GM12878 (cell line): ENCODE measurements around the gene HLA-DQB1. TPM values are rescaled to one million over a fixed set of nuclear protein-coding genes. Genes with fewer than 3 reads are reported as not detected.

ENCODE experiments used
- ATAC-seq: fragments of 200-7000 bp; cut with Tn5 transposase; 3 replicates; pipeline ENCODE4 v1.9.1; 2020; ENCODE audit warnings: mild to moderate bottlenecking, moderate library complexity
- BruUV-seq: library from RNA; stranded (reverse); fragments of 400-500 nt; replicated peaks from 2 replicates; lab custom pipeline; 2021; lab: Mats Ljungman, UMichigan
- CTCF ChIA-PET: fragments of 300-600 bp; sonication (Branson Sonifier 250); formaldehyde crosslinking; extraction: SDS; loops from one replicate; lab custom pipeline; 2021; ENCODE audit warnings: inconsistent platforms; lab: Yijun Ruan, JAX
- POLR2A ChIA-PET: fragments of 350-600 bp; formaldehyde crosslinking; extraction: SDS; loops from one replicate; lab custom pipeline; 2021; ENCODE audit warnings: inconsistent platforms; lab: Charles Lee
- RAD21 ChIA-PET: fragments of 300-600 bp; sonication (Branson Sonifier 250); formaldehyde crosslinking; loops from one replicate; lab custom pipeline; 2023; ENCODE audit warnings: antibody characterized with exemption; ENCODE audit not compliant: unreplicated experiment; lab: Charles Lee
- SMC1A ChIA-PET: fragments of 300-600 bp; sonication (Branson Sonifier 250); formaldehyde crosslinking; loops from one replicate; lab custom pipeline; 2023; ENCODE audit not compliant: unreplicated experiment, uncharacterized antibody; lab: Charles Lee
- DNase-seq: peaks from one replicate; pipeline ENCODE4 v3.0.0-alpha.2; 2011; ENCODE audit warnings: low read depth, low spot score
- FAIRE-seq: peaks from 3 replicates; lab custom pipeline; 2011; peaks lifted over from hg19 to GRCh38; lab: Jason Lieb, UNC
- H2AFZ ChIP-seq: 2 replicates; pipeline ENCODE4 v1.6.0; 2011; ENCODE audit warnings: low read depth, low read length, control low read depth; ENCODE audit not compliant: control insufficient read depth
- H3K27ac ChIP-seq: 2 replicates; pipeline ENCODE4 v1.5.1; 2011; ENCODE audit warnings: control low read depth; ENCODE audit not compliant: control insufficient read depth, insufficient read depth
- H3K27me3 ChIP-seq, 2 experiments: replicated peaks in 1 of 2; 2 replicates each; pipeline versions ENCODE4 v1.6.0 to v1.6.1; 2011; ENCODE audit warnings: low read length in 1 of 2; ENCODE audit not compliant: control insufficient read depth in 2 of 2, insufficient read depth in 2 of 2
- H3K36me3 ChIP-seq, 2 experiments: 2 replicates each; pipeline ENCODE4 v1.5.1; 2011; ENCODE audit warnings: low read length in 1 of 2; ENCODE audit not compliant: control insufficient read depth in 2 of 2, insufficient read depth in 2 of 2
- H3K4me1 ChIP-seq: 2 replicates; pipeline ENCODE4 v1.6.1; 2011; ENCODE audit warnings: mild to moderate bottlenecking, low read length, moderate library complexity, mixed read lengths; ENCODE audit not compliant: control insufficient read depth, insufficient read depth
- H3K4me2 ChIP-seq: 2 replicates; pipeline ENCODE4 v1.6.0; 2011; ENCODE audit warnings: control low read depth; ENCODE audit not compliant: control insufficient read depth, insufficient read depth
- H3K4me3 ChIP-seq: fragments of 200-600 bp; sonication (generic); 2 replicates; pipeline ENCODE4 v1.5.1; 2016
- H3K79me2 ChIP-seq: 2 replicates; pipeline ENCODE4 v1.6.0; 2011; ENCODE audit warnings: low read length; ENCODE audit not compliant: control insufficient read depth, insufficient read depth
- H3K9ac ChIP-seq: 2 replicates; pipeline ENCODE4 v1.8.0; 2011; ENCODE audit warnings: low read length, control low read depth, mixed read lengths; ENCODE audit not compliant: control insufficient read depth, insufficient read depth
- H3K9me3 ChIP-seq: replicated peaks from 3 replicates; pipeline ENCODE4 v1.5.1; 2011; ENCODE audit warnings: mild to moderate bottlenecking, low read length; ENCODE audit not compliant: control insufficient read depth, insufficient read depth
- H4K20me1 ChIP-seq: 2 replicates; pipeline ENCODE4 v1.6.0; 2011; ENCODE audit not compliant: control insufficient read depth, insufficient read depth
- ASH2L ChIP-seq: fragments of 300-600, 200-600 bp; sonication (generic); IDR thresholded peaks from 2 replicates; pipeline ENCODE4 v1.6.1; 2017; ENCODE audit warnings: low read depth, mild to moderate bottlenecking, borderline replicate concordance
- CHD1 ChIP-seq: IDR thresholded peaks from 2 replicates; pipeline ENCODE4 v1.6.1; 2012; ENCODE audit warnings: low read depth, low read length, improper control_type of control experiment
- CREM ChIP-seq: IDR thresholded peaks from 2 replicates; pipeline ENCODE4 v1.6.1; 2014; ENCODE audit warnings: antibody characterized with exemption, low read depth
- JUNB ChIP-seq: IDR thresholded peaks from 2 replicates; pipeline ENCODE4 v1.6.1; 2016; ENCODE audit warnings: antibody characterized with exemption, mild to moderate bottlenecking
- MTA3 ChIP-seq: IDR thresholded peaks from 2 replicates; pipeline ENCODE4 v1.6.1; 2012; ENCODE audit warnings: low read length, inconsistent platforms, borderline replicate concordance
- MXI1 ChIP-seq: fragments of 150-350 bp; IDR thresholded peaks from 2 replicates; pipeline ENCODE4 v1.6.1; 2011; ENCODE audit warnings: low read depth, mild to moderate bottlenecking, inconsistent platforms, low read length, improper control_type of control experiment
- NFIC ChIP-seq: IDR thresholded peaks from 2 replicates; pipeline ENCODE4 v1.6.1; 2012; ENCODE audit warnings: low read depth, mild to moderate bottlenecking, inconsistent platforms, low read length, moderate library complexity
- POLR2AphosphoS5 ChIP-seq: IDR thresholded peaks from 2 replicates; pipeline ENCODE4 v1.6.1; 2011; ENCODE audit warnings: mild to moderate bottlenecking, low read length, inconsistent platforms
- REST ChIP-seq: IDR thresholded peaks from 2 replicates; pipeline ENCODE4 v1.6.1; 2012; ENCODE audit warnings: mild to moderate bottlenecking, low read depth, low read length
- SMARCA5 ChIP-seq: fragments of 450-650 bp; IDR thresholded peaks from 2 replicates; pipeline ENCODE4 v1.6.1; 2017; ENCODE audit warnings: mild to moderate bottlenecking
- SRF ChIP-seq, 2 experiments: IDR thresholded peaks; 2 replicates each; pipeline ENCODE4 v1.6.1; 2011; ENCODE audit warnings: low read depth in 2 of 2, low read length in 2 of 2, mild to moderate bottlenecking in 1 of 2, moderate library complexity in 1 of 2
- TARDBP ChIP-seq: IDR thresholded peaks from 2 replicates; pipeline ENCODE4 v1.6.1; 2016; ENCODE audit warnings: borderline replicate concordance
- TCF12 ChIP-seq: IDR thresholded peaks from 2 replicates; pipeline ENCODE4 v1.6.1; 2011; ENCODE audit warnings: low read depth, mild to moderate bottlenecking, low read length
- ZBTB11 ChIP-seq: fragments of 450-650 bp; formaldehyde crosslinking; IDR thresholded peaks from 2 replicates; pipeline ENCODE4 v1.5.0; 2022; ENCODE audit warnings: mild to moderate bottlenecking, missing genetic modification characterization
- ZBTB4 ChIP-seq: fragments of 450-650 bp; formaldehyde crosslinking; IDR thresholded peaks from 2 replicates; pipeline ENCODE4 v1.4.0; 2022; ENCODE audit warnings: mild to moderate bottlenecking, moderate library complexity
- ZNF207 ChIP-seq: fragments of 450-650 bp; IDR thresholded peaks from 2 replicates; pipeline ENCODE4 v1.6.1; 2014; ENCODE audit warnings: antibody characterized with exemption, mild to moderate bottlenecking, borderline replicate concordance
- WGBS: methylation state at CpG from one replicate; pipeline ENCODE4 v1.1.6; 2016; ENCODE audit warnings: low lambda C conversion rate; ENCODE audit not compliant: insufficient replicate concordance, insufficient coverage; ENCODE audit errors: missing lambda C conversion rate; 5-methylcytosine and 5-hydroxymethylcytosine counted together
- in situ Hi-C: fragments of 300-500 bp; cut with MboI; formaldehyde crosslinking; loops from 9 replicates; pipeline ENCODE4 v1.14.3; 2018; ENCODE audit warnings: mixed read lengths
- intact Hi-C: fragments of 100-400 bp; cut with micrococcal nuclease; formaldehyde crosslinking; loops from one replicate; pipeline ENCODE4 v1.14.2; 2022; ENCODE audit not compliant: unreplicated experiment
- polyA plus RNA-seq, 11 experiments: library from polyadenylated mRNA; depleted of rRNA in 4 of 11; unstranded in 6 of 11; stranded (reverse) in 5 of 11; fragments of >200 nt; fragmentation: Nextera tagmentation in 4 of 11; fragmentation: Illumina TruSeq in 1 of 11; extraction: Ambion mirVana in 4 of 11; extraction: Trizol in 1 of 11; gene quantifications; 1 replicate in 1 of 11; 2 replicates in 10 of 11; pipeline versions ENCODE4 v1.2.1 to v1.2.3, GENCODE V29; 2011 to 2016; ENCODE audit warnings: inconsistent platforms in 2 of 11, missing spikeins in 2 of 11, low read depth in 1 of 11
- total RNA-seq, 4 experiments: library from RNA; depleted of rRNA in 3 of 4; stranded (reverse); fragments of >200 nt in 3 of 4; fragmentation: Illumina TruSeq in 1 of 4; extraction: Trizol in 1 of 4; gene quantifications; 2 replicates each; pipeline versions ENCODE4 v1.2.1 to v1.2.3, GENCODE V29; 2013 to 2021

Gene HLA-DQB1
- total and polyA plus RNA-seq, 10 of the 15 experiments (the other 5 are each of a cell fraction or from before 2014, with no cell fraction given) = 38.1 to 403 (median 91.4) TPM

GRCh38 chr6:32662099-32662498 is 4.4 kb downstream of the HLA-DQB1 start:
- ChIA-PET RAD21 (no interaction called here), CTCF (interaction anchor here (0.7 to 2.8 kb wide), 2 partner anchors 19 to 239 kb away, joined by 3 to 12 read pairs; no protein-coding TSS in a partner anchor), POLR2A (interaction anchor here (1.0 to 11.5 kb wide), 3 partner anchors 23 to 72 kb away, joined by 3 to 168 read pairs (median 8); partner anchors contain the start of genes HLA-DQA1 and HLA-DRB1), SMC1A (interaction anchor here (1.8 to 2.3 kb wide), 3 partner anchors 23 to 26 kb away, joined by 5 to 11 read pairs (median 6); partner anchors contain the start of gene HLA-DQA1)
- Histone ChIP-seq H3K4me3 (no peak overlapping the region), H3K9ac (no peak overlapping the region), H3K27ac (no peak overlapping the region), H3K9me3 (no peaks in the 10 kb centered on the region), H3K36me3 (peaks cover 4 to 6% of the 10 kb centered on the region in 2 experiments; a peak in 3 of 4 replicates), H3K4me2 (no peak overlapping the region), H3K79me2 (peaks cover 30% of the 10 kb centered on the region), H3K4me1 (peaks cover 2% of the 10 kb centered on the region), H2AFZ (no peak overlapping the region), H4K20me1 (no peaks in the 10 kb centered on the region), H3K27me3 (no peaks in the 10 kb centered on the region)
- DNase-seq = no peak
- no peak for ATAC-seq
- in situ Hi-C loops = no loop called here
- intact Hi-C loops = no loop called here
- no peak for FAIRE-seq
- WGBS = 56% methylated on average over 6 of the region's 7 CpGs
- BruUV-seq = no TSS peak
- no peak for TF ChIP-seq MXI1
- TF ChIP-seq POLR2AphosphoS5 = no peak
- TF ChIP-seq JUNB = no peak
- TF ChIP-seq TARDBP = no peak
- TF ChIP-seq MTA3 = no peak
- no peak for TF ChIP-seq ASH2L
- TF ChIP-seq NFIC = no peak
- no peak for TF ChIP-seq SMARCA5
- TF ChIP-seq TCF12 = no peak
- no peak for TF ChIP-seq ZBTB4 (CRISPR knock-in tag)
- TF ChIP-seq REST = no peak
- TF ChIP-seq ZBTB11 (CRISPR knock-in tag) = no peak
- TF ChIP-seq CHD1 = no peak
- no peak for TF ChIP-seq CREM
- no peak for TF ChIP-seq SRF (IDR thresholded peaks at IDR 0.05; ENCODE audit: low read depth in 2 of 2, low read length in 2 of 2)
- no peak for TF ChIP-seq ZNF207
